Heart left ventricle (tissue), 16 donors: ENCODE measurements around the gene RCN2. TPM values are rescaled to one million over a fixed set of nuclear protein-coding genes. Genes with fewer than 3 reads are reported as not detected.

Experiments used
- ATAC-seq, 4 donors: fragments of 200-7000 bp; cut with Tn5 transposase; one replicate each; pipeline ENCODE4 v1.9.1; 2020 to 2022; ENCODE audit warnings: moderate library complexity in 4 of 4, mild to moderate bottlenecking in 3 of 4, moderate number of reproducible peaks in 1 of 4
- DNase-seq, 5 donors: peaks; one replicate each; pipeline ENCODE4 v3.0.0-alpha.2; 2020
- H3K27ac ChIP-seq, 12 donors: fragments of 200-600 bp; sonication (generic) in 4 of 12; one replicate each; pipeline versions ENCODE4 v1.5.0 to v1.8.0; 2016 to 2022; ENCODE audit warnings: mild to moderate bottlenecking in 2 of 12
- H3K27me3 ChIP-seq, 9 donors: fragments of 200-600 bp; sonication (generic) in 2 of 9; one replicate each; pipeline versions ENCODE4 v1.5.1 to v1.8.0; 2016 to 2022; ENCODE audit warnings: mild to moderate bottlenecking in 3 of 9
- H3K36me3 ChIP-seq, 9 donors: fragments of 200-600 bp; sonication (generic) in 2 of 9; one replicate each; pipeline versions ENCODE4 v1.5.0 to v1.8.0; 2018 to 2022; ENCODE audit warnings: mild to moderate bottlenecking in 2 of 9
- H3K4me1 ChIP-seq, 12 donors: fragments of 200-600 bp; sonication (generic) in 4 of 12; one replicate each; pipeline versions ENCODE4 v1.5.0 to v1.8.0; 2016 to 2022; ENCODE audit warnings: mild to moderate bottlenecking in 3 of 12
- H3K4me3 ChIP-seq, 12 donors: fragments of 200-600 bp; sonication (generic) in 4 of 12; one replicate each; pipeline versions ENCODE4 v1.5.0 to v1.8.0; 2017 to 2022; ENCODE audit warnings: mild to moderate bottlenecking in 9 of 12, moderate library complexity in 4 of 12
- H3K9me3 ChIP-seq, 12 donors: fragments of 200-600 bp; sonication (generic) in 4 of 12; one replicate each; pipeline versions ENCODE4 v1.5.0 to v1.8.0; 2016 to 2022; ENCODE audit warnings: mild to moderate bottlenecking in 1 of 12
- POLR2A ChIP-seq, 2 donors: fragments of 450-650 bp; IDR thresholded peaks; one replicate each; pipeline ENCODE4 v1.6.1; 2017; ENCODE audit warnings: antibody characterized with exemption in 2 of 2, mild to moderate bottlenecking in 2 of 2, moderate library complexity in 2 of 2
- WGBS, 4 donors: extraction: QIAGEN DNeasy Blood & Tissue Kit in 2 of 4; methylation state at CpG; one replicate each; pipeline versions ENCODE4 v1.1.5 to v1.1.7; 2013 to 2018; 5-methylcytosine and 5-hydroxymethylcytosine counted together
- intact Hi-C, 10 donors: fragments of 100-400 bp; cut with DNase I; formaldehyde crosslinking; loops; one replicate each; pipeline versions ENCODE4 v1.11.1 to v1.14.2; 2022
- polyA plus RNA-seq, 2 donors: library from polyadenylated mRNA; stranded (reverse); fragments of 200-250 nt; gene quantifications; one replicate each; pipeline ENCODE4 v1.2.3, GENCODE V29; 2013
- total RNA-seq, 9 donors: library from RNA; depleted of rRNA in 2 of 9; stranded (reverse); fragments of >200 nt in 2 of 9; fragmentation: NEBNext Ultra II Directional in 3 of 9; extraction: Animal tissue kit (Norgen Biotek cat#: 25700) in 3 of 9; gene quantifications; one replicate each; pipeline versions ENCODE4 v1.1.0 to v1.2.4, GENCODE V29; 2016 to 2023
- TF ChIP-seq, protein P1 (sequence below), 12 donors: fragments of 200-600 bp; sonication (generic) in 4 of 12; IDR thresholded peaks; one replicate each; pipeline versions ENCODE4 v1.5.0 to v1.8.0; 2018 to 2022; ENCODE audit warnings: antibody characterized with exemption in 12 of 12, mild to moderate bottlenecking in 5 of 12
- donor health status: ischemic (EF 13 %, LVEDD 7.1; RV severe dilation, severe dysfunction).
- donor health status: healthy with polysubstance abuse.
- donor health status: DM: no; HTN: yes; CAD: no.
- donor health status: DM: no; HTN: no; CAD: no.
- donor health status: ischemic (EF 25% LVEDD 6.9; RV normal size, moderate dysfunction).
- donor health status: ischemic (EF 25% LVEDD 5.7; RV mildly dilated, moderate dysfunction).
- donor health status: healthy.
- donor health status: DM: yes; HTN: yes; CAD: no.
- donor health status: ischemic (EF 35%, LVEDD 5.7; RV mildly dilated, moderate dysfunction).
- donor health status: nonischemic (EF 11% LVEDD 7.7; RV severe dilation, severe dysfunction).
- donor health status: DM: yes; HTN: yes; CAD: no.
- donor health status: PGD.
- donor health status: ischemic (EF 29% LVEDD 5.4; RV normal size, mild dysfunction).
- donor health status: nonischemic (EF 23%, LVEDD 6.1; RV moderate dilation, normal function).

The RCN2 gene
- total and polyA plus RNA-seq, 11 donors: 17.3 to 38.6 (median 28.7) TPM

- TF ChIP-seq POLR2A (IDR thresholded peaks at IDR 0.05): no peak
- TF ChIP-seq, protein P1, sequence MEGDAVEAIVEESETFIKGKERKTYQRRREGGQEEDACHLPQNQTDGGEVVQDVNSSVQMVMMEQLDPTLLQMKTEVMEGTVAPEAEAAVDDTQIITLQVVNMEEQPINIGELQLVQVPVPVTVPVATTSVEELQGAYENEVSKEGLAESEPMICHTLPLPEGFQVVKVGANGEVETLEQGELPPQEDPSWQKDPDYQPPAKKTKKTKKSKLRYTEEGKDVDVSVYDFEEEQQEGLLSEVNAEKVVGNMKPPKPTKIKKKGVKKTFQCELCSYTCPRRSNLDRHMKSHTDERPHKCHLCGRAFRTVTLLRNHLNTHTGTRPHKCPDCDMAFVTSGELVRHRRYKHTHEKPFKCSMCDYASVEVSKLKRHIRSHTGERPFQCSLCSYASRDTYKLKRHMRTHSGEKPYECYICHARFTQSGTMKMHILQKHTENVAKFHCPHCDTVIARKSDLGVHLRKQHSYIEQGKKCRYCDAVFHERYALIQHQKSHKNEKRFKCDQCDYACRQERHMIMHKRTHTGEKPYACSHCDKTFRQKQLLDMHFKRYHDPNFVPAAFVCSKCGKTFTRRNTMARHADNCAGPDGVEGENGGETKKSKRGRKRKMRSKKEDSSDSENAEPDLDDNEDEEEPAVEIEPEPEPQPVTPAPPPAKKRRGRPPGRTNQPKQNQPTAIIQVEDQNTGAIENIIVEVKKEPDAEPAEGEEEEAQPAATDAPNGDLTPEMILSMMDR (IDR thresholded peaks at IDR 0.05): no peak
- Histone ChIP-seq H3K27ac (peak overlapping the region in 1 of 12 donors; percentile 85), H3K4me1 (peaks cover 0 to 91% (median 15%) of the 10 kb centered on the region in 12 donors), H3K27me3 (no peaks in the 10 kb centered on the region), H3K4me3 (peak overlapping the region in 1 of 12 donors; percentile 15), H3K9me3 (no peaks in the 10 kb centered on the region), H3K36me3 (no peaks in the 10 kb centered on the region)
- DNase-seq (peak in 1 of 5 donors; percentile 9), ATAC-seq (no peak)
- intact Hi-C loops: no loop called here
- 79 to 87% (median 84%) methylated on average over 8 of the region's 8 CpGs for WGBS, 4 donors
Measured at GRCh38 chr15:76998663-76999285, 67.2 kb downstream of the RCN2 start.

GRCh38 chr15:76999996-77000395 lies 68.4 kb downstream of the RCN2 start:
- no peak overlapping the region for H3K27ac ChIP-seq

GRCh38 chr15:77001351-77001750 lies 69.8 kb downstream of the RCN2 start:
- DNase-seq (no peak), ATAC-seq (no peak)
- intact Hi-C loops: no loop called here
- Histone ChIP-seq H3K4me1 (peaks cover 0 to 89% (median 7%) of the 10 kb centered on the region in 12 donors), H3K9me3 (no peaks in the 10 kb centered on the region), H3K27me3 (no peaks in the 10 kb centered on the region), H3K27ac (peak overlapping the region in 1 of 12 donors; percentile 89), H3K4me3 (no peak overlapping the region), H3K36me3 (no peaks in the 10 kb centered on the region)
- TF ChIP-seq, protein P1 (IDR thresholded peaks at IDR 0.05): no peak
- no peak for TF ChIP-seq POLR2A (IDR thresholded peaks at IDR 0.05)
- WGBS, 4 donors: 77 to 87% (median 84%) methylated on average over 4 of the region's 4 CpGs

More at GRCh38 chr15:76999996-77000395, 68.4 kb downstream of the RCN2 start:
- TF ChIP-seq POLR2A (IDR thresholded peaks at IDR 0.05): no peak
- TF ChIP-seq, protein P1 (IDR thresholded peaks at IDR 0.05): no peak
- Histone ChIP-seq H3K4me1 (peaks cover 0 to 91% (median 14%) of the 10 kb centered on the region in 12 donors), H3K4me3 (no peak overlapping the region), H3K9me3 (no peaks in the 10 kb centered on the region), H3K36me3 (no peaks in the 10 kb centered on the region), H3K27me3 (no peaks in the 10 kb centered on the region)
- WGBS, 4 donors: 80 to 92% (median 86%) methylated on average over 2 of the region's 2 CpGs
- intact Hi-C loops: no loop called here
- no peak for ATAC-seq
- peak in 1 of 5 donors; percentile 51 for DNase-seq

GRCh38 chr15:77001966-77002365 lies 70.4 kb downstream of the RCN2 start:
- intact Hi-C loops: no loop called here
- ATAC-seq: no peak
- H3K27ac ChIP-seq: peak overlapping the region in 1 of 12 donors; percentile 89
- no peaks in the 10 kb centered on the region for H3K9me3 ChIP-seq
- H3K4me3 ChIP-seq: no peak overlapping the region
- H3K36me3 ChIP-seq: no peaks in the 10 kb centered on the region
- WGBS, 4 donors: 81 to 87% (median 84%) methylated on average over 4 of the region's 4 CpGs
- peaks cover 0 to 83% (median under 1%) of the 10 kb centered on the region in 12 donors for H3K4me1 ChIP-seq
- no peaks in the 10 kb centered on the region for H3K27me3 ChIP-seq
- DNase-seq: peak in 1 of 5 donors; percentile 21
- TF ChIP-seq POLR2A (IDR thresholded peaks at IDR 0.05): no peak
- TF ChIP-seq, protein P1 (IDR thresholded peaks at IDR 0.05): no peak
